HG03354 (cell line): ENCODE results near the gene SPATA9.
"Not testable (repeated sequence)": the region's sequence is repeated elsewhere in the genome, so short reads cannot be mapped to it uniquely, and the experiment has no call there.

ENCODE experiments used
- ATAC-seq: cut with Tn5 transposase; IDR thresholded peaks from one replicate; pipeline ENCODE4 v1.9.1; 2021; ENCODE audit warnings: mild to moderate bottlenecking; ENCODE audit not compliant: unreplicated experiment, poor library complexity, severe bottlenecking

Gene SPATA9

DNA sequence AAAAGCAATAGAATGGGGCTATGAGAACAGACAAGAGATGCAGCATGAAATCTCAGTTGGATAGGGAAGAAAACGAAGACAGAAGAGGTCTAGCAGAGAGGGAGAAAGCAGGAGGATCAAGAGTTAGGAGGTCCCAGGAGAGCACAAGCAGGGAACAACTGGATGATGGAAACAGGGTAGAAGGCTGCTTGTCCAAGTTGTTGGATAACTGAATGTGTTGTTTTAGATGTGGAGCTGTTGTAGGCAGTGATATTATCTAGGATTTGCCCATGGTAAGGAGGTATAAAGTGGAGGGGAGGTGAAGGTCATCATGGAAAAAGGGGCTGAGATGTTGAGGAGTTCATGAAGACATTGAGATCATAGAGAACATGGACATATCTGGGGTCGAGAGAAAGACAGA lies 35.9 kb upstream of the SPATA9 start:
- no peak for ATAC-seq

DNA sequence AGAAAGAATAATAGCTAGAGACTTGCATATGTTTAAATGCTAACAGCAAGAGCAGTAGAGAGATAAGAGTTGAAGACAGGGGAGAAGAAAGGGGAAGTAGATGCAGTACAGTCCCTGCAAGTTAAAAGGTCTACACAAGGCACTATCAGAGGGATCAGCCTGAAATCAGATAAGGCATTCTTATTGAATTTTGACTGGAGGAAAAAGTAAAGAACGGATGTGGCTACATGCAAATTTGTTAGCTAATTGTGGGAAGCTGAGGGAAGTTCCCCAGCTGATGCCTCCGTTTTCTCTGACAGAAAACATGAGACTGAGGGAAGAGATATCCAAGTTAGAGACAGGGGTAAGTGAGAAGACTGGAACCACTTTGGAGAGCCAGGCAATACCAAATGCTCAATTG lies 35.4 kb upstream of the SPATA9 start:
- ATAC-seq, result peak; percentile 85

DNA sequence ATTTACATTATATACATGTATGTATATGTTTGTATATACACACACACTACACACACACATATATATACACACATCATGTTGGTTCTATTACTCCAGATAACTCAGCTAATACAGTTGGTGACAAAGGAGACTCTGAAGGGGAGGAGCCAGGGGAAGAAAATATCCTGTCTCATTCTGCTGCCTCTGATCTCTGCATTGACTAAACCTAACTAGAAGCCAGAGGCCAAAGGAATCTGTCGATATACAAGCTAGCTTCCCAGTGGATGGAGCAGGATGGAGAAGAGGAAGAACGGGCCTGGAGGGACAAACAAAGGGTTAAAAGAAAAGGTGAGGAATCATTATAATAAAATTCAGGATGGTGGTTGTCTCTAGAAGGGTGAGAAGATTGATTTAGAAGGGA lies 34.6 kb upstream of the SPATA9 start:
- no peak for ATAC-seq

- ATAC-seq, result peak; percentile 36
Observed at GRCh38 chr5:95715799-95716461, 33.1 kb upstream of the SPATA9 start.

DNA sequence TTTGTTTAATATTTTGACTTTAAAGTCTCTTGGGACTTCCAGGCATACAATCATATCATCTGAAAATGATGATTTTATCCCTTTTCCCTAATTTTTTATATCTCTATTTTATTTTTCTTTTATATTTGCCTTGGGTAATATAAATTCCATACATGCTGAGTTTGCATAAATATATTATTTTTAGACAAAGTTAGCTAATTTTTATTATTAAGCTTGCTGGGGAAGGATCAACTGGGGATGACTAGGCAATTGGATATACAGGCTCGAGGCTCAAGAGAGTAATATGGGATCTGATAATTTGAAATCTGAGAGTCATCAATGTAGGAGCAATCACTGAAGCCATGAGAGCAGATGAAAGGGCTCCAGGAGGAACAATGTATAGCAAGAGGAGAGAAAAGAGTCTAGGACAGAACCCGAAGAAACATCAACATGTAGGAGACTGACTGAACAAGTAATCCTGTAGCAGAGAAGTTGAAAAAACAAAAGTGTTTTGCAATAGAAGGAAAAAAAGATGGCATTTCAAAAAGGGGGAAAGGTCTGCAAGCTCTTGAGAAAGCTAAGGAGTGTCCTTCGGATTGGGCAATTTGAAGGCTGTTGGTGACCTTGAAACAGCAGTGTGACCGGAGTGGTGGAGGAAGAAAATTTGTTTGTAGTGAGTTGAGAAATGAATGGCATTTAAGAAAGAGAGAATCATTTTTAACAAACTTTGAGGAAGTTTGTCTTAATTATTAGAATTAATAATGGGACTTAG lies 31.3 kb upstream of the SPATA9 start:
- no peak for ATAC-seq

DNA sequence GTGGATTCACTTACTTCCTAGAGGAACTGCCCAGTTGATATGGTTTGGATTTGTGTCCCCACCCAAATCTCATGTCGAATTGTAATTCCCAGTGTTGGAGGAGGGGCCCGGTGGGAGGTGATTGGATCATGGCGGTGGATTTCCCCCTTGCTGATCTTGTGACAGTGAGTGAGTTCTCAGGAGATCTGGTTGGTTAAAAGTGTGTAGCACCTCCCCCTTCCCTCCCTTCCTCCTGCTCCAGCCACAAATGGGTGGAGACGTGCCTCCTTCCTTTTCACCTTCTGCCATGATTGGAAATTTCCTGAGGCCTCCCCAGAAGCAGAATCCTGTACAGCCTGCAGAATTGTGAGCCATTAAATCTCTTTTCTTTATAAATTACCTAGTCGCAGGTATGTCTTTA lies 30.5 kb upstream of the SPATA9 start:
- ATAC-seq, result not testable (repeated sequence)

DNA sequence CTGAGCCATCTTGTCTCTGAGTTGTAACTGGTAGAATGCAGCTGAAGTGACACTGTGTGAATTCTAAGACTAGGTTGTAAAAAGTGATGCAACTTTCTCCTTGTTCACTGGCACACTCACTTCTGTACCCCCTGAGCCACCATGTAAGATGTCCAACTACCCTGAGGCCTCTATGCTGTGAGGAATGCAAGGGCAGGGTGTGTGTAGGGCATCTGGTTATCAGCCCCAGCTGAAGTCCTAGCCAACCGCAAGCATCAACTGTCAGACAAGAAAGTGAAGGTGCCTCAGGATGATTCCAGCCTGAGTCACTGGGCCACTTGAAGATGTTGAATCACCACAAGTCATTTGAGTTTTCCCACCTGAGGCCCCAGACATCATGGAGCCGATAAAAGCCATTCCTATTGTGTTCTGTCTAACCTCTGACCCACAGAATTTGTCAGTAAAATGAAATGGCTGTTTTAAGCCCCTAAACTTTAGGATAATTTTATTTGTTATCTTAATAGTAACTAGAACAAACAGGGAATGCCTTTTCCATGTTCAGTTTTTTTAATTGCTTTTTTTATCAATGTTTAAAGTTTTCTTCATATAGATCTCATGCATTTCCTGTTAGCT lies 29.7 kb upstream of the SPATA9 start:
- ATAC-seq, result no peak

GRCh38 chr5:95711501-95712346 lies 28.9 kb upstream of the SPATA9 start:
- ATAC-seq, result no peak

DNA sequence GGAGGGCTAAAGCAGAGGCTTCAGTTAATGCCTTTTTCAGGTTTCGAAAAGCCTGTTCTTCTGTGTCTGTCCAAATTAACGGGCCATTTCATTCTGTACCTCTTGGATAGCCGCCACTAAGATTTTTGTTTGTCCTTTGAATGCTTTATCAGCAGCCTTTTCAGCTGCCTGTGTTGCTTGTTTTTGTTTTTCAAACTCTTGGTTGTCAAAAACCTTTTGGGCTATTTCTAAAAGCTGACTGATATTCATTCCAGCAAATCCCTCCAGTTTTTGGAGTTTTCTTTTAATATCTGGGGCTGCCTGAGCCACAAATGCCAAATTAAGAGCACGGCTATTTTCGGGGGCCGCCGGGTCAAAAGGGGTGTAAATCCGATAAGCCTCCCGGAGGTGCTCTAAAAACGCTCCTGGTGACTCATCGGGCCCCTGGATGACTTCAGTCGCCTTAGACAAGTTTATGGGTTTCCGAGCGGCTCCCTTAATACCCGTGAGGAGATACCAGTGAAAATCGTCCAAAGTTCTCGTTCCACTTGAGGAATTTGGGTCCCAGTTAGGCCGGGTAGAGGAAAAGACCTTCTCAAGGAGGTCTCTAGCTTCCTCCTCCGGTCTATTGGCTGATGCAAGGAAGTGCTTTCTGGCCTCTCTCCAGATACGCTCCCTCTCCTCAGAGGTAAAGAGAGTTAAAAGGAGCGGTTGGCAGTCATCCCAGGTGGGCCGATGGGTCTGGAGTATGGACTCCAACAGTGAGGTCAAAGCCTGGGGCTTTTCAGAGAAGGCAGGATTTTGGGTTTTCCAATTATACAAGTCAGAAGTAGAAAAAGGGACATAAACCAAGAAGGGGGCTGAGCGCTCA lies 28.1 kb upstream of the SPATA9 start:
- not testable (repeated sequence) for ATAC-seq

GRCh38 chr5:95709967-95710650 lies 27.3 kb upstream of the SPATA9 start:
- ATAC-seq, result no peak

DNA sequence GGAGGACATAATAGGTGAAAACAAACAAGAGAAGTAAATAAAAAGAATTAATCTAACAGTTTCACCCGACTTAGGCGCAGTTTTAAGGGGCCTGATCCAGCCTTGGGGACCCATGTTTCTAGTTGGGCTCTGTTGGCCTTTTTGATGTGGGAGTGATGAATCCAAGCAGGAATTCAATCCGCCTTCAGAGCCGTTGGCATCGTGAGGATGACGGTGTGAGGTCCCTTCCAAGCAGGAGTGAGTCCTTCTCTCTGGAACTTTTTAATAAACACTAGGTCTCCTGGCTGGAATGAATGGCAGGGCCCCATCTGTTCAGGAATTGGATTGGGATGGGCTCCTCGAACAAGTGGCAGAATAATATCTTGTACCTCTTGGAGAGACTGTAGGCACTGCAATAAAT lies 26.1 kb upstream of the SPATA9 start:
- ATAC-seq, result no peak

DNA sequence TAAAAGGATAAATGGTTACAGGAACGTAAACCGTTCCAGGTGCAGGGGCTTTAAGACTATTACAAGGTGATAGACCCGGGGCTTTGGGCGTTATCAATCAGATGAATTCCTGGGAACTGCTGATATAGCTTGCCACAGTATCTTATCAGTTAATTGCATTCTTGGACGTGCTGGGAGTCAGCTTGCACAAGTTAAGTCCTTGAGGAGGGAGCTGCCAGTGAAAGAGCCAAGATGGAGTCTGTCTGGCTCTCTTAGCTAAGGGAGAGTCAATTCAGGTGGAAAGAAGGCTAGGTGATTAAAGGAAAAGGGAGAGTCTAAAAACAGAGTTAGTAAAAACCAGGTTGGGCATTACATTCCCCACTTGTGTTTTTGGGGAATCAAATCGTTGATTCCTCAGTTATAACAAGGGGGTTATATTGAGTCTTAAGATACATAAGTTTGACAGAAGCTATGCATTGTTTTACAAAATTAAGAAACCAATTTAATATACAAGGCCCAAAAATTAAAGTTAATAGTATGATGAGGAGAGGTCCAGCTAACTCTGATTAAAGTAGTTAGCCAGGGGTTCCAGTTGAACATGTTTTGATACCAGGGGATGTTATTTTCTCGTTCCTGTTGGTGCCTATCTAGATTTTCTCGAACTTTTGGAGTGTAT lies 24.9 kb upstream of the SPATA9 start:
- not testable (repeated sequence) for ATAC-seq

GRCh38 chr5:95707055-95707454 lies 24.3 kb upstream of the SPATA9 start:
- no peak for ATAC-seq

DNA sequence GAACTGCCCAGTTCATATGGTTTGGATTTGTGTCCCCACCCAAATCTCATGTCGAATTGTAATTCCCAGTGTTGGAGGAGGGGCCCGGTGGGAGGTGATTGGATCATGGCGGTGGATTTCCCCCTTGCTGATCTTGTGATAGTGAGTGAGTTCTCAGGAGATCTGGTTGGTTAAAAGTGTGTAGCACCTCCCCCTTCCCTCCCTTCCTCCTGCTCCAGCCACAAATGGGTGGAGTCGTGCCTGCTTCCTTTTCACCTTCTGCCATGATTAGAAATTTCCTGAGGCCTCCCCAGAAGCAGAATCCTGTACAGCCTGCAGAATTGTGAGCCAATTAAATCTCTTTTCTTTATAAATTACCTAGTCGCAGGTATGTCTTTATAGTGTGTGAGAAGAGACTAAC lies 23.4 kb upstream of the SPATA9 start:
- not testable (repeated sequence) for ATAC-seq

- no peak for ATAC-seq
Observed at GRCh38 chr5:95704150-95704549, 21.4 kb upstream of the SPATA9 start.

DNA sequence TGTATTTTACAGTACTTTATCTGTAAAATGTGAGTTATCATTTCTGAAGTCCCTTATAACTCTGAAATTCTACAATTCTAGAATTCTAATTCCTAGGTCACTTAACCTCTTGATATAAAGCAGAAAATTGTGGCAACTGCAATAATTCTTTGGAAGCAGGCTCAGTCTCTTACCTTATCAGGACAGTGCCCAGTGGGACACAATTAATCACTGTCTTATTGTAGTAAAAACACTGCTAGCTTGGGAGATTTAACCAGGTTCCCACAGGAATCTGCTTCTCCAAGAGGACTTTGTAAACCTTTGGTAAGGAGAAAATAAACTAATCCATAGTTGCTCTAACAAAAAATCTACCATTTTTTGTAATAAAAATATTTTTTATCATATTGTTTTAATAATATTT lies 18.3 kb upstream of the SPATA9 start:
- ATAC-seq, result no peak

DNA sequence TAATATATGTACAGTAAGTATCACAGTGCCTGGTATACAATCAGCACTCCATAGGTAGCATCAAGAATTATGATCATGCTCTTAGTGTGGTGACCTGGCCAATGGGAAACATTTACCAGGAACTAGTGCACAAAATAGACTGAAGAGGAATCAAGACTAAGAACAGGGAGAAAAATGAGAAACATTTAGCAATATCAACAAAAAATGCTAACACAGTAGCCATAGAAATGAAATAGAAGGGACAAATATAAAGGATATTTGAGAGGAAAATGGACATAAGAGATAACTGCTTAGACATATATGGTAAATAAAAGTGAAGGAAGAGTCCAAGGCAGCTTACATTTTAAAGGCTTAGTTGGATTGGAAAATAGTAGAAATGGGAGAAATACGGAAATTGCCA lies 16.5 kb upstream of the SPATA9 start:
- ATAC-seq, result no peak
